Measurements from ENCODE around the gene SUPT3H. TPM values are rescaled to one million over a fixed set of nuclear protein-coding genes. Genes with fewer than 3 reads are reported as not detected.

The SUPT3H gene
- polyA plus RNA-seq, 1 experiment = 8.7 TPM

DNA sequence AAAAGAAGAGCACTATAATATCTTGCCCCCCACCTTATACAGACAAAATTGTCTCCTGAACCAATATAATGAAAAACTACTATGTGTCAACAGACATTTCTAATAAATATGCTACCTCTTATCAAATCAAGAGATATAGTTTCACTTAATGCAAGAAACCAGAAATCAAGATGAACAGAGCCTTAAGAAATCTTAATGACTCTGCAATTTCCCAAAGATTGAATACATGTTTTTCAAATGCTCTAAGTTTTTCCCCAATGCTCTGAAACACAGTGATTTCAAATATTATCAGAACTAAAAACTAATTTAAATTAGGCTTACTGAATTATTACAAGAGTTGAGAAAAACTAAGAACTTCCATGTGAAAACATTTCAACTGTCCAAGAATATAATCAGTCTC is 13.3 kb downstream of the SUPT3H start:
- ChIA-PET POLR2A (no interaction called here), CTCF (interaction anchor here (1.0 to 2.9 kb wide), 5 partner anchors 14 to 889 kb away, joined by 3 to 9 read pairs (median 3); no protein-coding TSS in a partner anchor)
- H3K9me3 ChIP-seq (ENCODE audit: control insufficient read depth, insufficient read depth, low read length) = no peaks in the 10 kb centered on the region
- no peak for DNase-seq (ENCODE audit: low read depth, low spot score)
- TF ChIP-seq, protein P1, sequence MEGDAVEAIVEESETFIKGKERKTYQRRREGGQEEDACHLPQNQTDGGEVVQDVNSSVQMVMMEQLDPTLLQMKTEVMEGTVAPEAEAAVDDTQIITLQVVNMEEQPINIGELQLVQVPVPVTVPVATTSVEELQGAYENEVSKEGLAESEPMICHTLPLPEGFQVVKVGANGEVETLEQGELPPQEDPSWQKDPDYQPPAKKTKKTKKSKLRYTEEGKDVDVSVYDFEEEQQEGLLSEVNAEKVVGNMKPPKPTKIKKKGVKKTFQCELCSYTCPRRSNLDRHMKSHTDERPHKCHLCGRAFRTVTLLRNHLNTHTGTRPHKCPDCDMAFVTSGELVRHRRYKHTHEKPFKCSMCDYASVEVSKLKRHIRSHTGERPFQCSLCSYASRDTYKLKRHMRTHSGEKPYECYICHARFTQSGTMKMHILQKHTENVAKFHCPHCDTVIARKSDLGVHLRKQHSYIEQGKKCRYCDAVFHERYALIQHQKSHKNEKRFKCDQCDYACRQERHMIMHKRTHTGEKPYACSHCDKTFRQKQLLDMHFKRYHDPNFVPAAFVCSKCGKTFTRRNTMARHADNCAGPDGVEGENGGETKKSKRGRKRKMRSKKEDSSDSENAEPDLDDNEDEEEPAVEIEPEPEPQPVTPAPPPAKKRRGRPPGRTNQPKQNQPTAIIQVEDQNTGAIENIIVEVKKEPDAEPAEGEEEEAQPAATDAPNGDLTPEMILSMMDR (IDR thresholded peaks at IDR 0.05; ENCODE audit: low read depth, low read length) = no peak
- no peak overlapping the region for H3K27ac ChIP-seq (ENCODE audit: low read depth, low read length)
- H3K27me3 ChIP-seq (ENCODE audit: control insufficient read depth, insufficient read depth, low read length) = no peaks in the 10 kb centered on the region
- no peak overlapping the region for H3K4me3 ChIP-seq (ENCODE audit: low read depth, low read length)

DNA sequence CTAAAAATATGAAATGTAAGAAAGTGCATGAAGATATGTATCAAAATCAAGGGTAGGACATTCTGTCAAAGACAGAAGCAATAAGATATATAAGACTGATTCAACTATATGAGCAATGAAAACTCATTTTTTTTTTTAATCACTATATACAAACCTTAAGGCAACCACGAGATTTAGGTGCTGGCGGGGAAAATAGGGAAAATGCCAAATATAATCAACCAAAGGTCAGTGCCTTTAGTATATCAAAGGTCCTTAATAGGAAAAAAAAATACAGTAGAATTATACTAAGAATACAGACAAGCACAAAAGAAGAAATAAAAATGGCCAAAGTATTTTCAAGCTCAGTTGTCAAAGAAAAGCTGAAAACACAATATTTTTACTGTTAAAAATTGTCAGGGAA is 24.1 kb downstream of the SUPT3H start:
- ChIA-PET CTCF (no interaction called here), POLR2A (no interaction called here)
- DNase-seq (ENCODE audit: low read depth, low spot score) = no peak
- no peak overlapping the region for H3K4me3 ChIP-seq (ENCODE audit: low read depth, low read length)
- H3K27me3 ChIP-seq (ENCODE audit: control insufficient read depth, insufficient read depth, low read length) = no peaks in the 10 kb centered on the region
- H3K9me3 ChIP-seq (ENCODE audit: control insufficient read depth, insufficient read depth, low read length) = no peaks in the 10 kb centered on the region
- TF ChIP-seq, protein P1 (IDR thresholded peaks at IDR 0.05; ENCODE audit: low read depth, low read length) = no peak
- H3K27ac ChIP-seq (ENCODE audit: low read depth, low read length) = no peak overlapping the region

DNA sequence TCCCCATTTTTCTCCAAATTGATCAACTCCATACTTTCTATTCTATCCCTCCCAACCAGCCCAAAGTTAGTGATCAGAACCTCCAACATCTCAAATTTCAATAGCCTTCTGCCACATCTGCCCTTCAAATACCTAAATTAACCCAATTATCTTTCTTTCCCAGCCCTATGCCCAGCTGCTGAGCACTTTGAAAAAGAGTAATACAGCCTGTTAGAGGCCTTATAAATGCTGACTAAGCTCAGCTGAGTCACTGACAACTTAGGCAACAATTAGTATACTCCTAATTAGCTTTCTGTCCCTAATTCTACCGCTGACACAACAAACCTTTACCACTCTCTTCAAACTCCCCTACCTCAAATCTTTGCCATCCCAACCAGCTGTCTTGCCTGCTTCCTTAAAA is 26.1 kb downstream of the SUPT3H start:
- DNase-seq (ENCODE audit: low read depth, low spot score) = no peak
- POLR2A ChIA-PET = no interaction called here
- no peak overlapping the region for H3K27ac ChIP-seq (ENCODE audit: low read depth, low read length)
- H3K4me3 ChIP-seq (ENCODE audit: low read depth, low read length) = no peak overlapping the region
- no peaks in the 10 kb centered on the region for H3K27me3 ChIP-seq (ENCODE audit: control insufficient read depth, insufficient read depth, low read length)
- TF ChIP-seq, protein P1 (IDR thresholded peaks at IDR 0.05; ENCODE audit: low read depth, low read length) = no peak
- no peaks in the 10 kb centered on the region for H3K9me3 ChIP-seq (ENCODE audit: control insufficient read depth, insufficient read depth, low read length)
- CTCF ChIA-PET = interaction anchor here (1.3 kb wide), 1 partner anchor 363 kb away, joined by 4 read pairs; no protein-coding TSS in a partner anchor

DNA sequence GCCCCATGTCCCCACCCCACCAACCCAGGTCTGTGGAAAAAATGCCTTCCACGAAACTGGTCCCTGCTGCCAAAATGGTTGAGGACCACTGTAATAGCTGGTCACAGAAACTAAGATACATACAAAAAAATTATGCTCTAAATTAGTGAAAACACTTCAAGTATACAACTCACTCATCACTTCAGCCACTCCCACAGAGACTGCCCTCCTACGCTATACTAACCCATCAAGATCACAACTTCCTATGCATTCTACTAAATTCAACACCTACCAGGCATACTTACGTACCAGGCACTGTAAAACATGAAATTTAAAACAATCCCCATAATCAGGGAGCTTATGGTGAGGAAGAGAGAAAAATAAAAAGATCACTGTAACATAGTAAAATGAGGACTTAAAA is 26.7 kb downstream of the SUPT3H start:
- Histone ChIP-seq H3K27ac (ENCODE audit: low read depth, low read length) (no peak overlapping the region), H3K9me3 (ENCODE audit: control insufficient read depth, insufficient read depth, low read length) (no peaks in the 10 kb centered on the region), H3K27me3 (ENCODE audit: control insufficient read depth, insufficient read depth, low read length) (no peaks in the 10 kb centered on the region), H3K4me3 (ENCODE audit: low read depth, low read length) (no peak overlapping the region)
- POLR2A ChIA-PET = no interaction called here
- CTCF ChIA-PET = interaction anchor here (0.8 to 1.3 kb wide), 2 partner anchors 14 to 363 kb away, joined by 3 to 4 read pairs; no protein-coding TSS in a partner anchor
- DNase-seq (ENCODE audit: low read depth, low spot score) = no peak
- TF ChIP-seq, protein P1 (IDR thresholded peaks at IDR 0.05; ENCODE audit: low read depth, low read length) = no peak

DNA sequence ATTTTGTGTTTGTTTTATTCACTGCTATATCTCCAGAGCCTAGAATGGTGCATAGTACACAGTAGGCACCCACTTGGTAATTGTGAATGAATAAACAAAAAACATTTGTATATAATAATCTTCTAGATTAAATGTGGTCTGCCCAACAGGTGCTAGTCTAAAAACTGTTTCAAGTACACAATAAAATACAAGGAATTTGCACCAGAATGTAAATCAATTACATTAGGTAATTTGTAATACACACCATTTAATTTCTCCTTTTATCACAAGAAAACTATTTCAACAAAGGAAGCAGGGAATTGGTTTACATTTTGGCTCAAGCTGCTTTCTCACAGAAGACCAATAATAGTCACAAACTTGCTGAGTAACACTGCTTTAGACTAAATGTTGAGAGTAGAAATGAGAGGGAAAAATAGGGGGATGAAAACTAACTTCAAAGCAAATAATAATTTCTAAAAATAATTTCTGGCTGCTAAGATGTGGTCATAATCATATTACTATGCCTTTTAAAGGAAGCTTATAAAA is 27.5 kb downstream of the SUPT3H start:
- Histone ChIP-seq H3K4me3 (ENCODE audit: low read depth, low read length) (no peak overlapping the region), H3K9me3 (ENCODE audit: control insufficient read depth, insufficient read depth, low read length) (no peaks in the 10 kb centered on the region), H3K27ac (ENCODE audit: low read depth, low read length) (no peak overlapping the region), H3K27me3 (ENCODE audit: control insufficient read depth, insufficient read depth, low read length) (no peaks in the 10 kb centered on the region)
- POLR2A ChIA-PET = no interaction called here
- no peak for DNase-seq (ENCODE audit: low read depth, low spot score)
- TF ChIP-seq, protein P1 (IDR thresholded peaks at IDR 0.05; ENCODE audit: low read depth, low read length) = no peak
- CTCF ChIA-PET = interaction anchor here (0.8 to 1.3 kb wide), 2 partner anchors 15 to 364 kb away, joined by 3 to 4 read pairs; no protein-coding TSS in a partner anchor

Data from AG04450 (cell line).